Measurements from ENCODE around the gene C1QTNF3. TPM values are rescaled to one million over a fixed set of nuclear protein-coding genes. Genes with fewer than 3 reads are reported as not detected.

Gene C1QTNF3
- total and polyA plus RNA-seq, 2 of the 8 experiments (the other 6 are each of a cell fraction or from before 2014, with no cell fraction given) = 1.0 to 1.2 TPM

DNA sequence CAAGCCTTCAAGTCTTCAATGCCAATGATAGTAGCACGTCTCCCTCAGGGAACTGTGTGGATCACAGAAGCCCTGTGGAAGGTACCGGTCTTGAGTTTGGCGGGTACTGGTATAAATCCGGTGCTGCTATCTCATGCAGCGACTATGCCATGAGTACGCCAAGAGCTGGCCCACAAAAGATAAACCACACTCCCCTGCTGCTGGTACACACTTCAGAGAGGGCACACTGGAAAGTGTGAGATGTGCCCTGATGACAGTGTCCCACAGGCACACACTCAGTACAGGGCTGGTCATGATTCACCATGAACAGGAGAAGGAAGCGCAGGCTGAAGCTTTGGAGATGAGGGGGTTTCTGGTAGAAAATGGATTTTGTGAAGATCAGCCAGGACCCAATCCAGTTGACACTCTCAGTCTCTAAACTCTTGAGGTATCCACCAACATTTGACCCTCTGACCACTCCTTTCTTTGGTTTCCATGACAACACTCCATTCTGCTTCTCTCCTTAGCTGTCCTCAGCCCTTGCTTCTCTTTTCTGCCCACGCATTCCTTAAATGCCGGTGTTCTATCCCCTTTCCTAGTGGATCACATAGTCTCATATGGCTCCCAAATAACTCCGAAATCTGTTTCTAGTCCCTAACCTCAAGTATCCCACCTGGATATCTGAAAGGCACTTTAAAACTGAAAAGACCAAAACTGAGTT is 40.2 kb downstream of the C1QTNF3 start (continued):
- no peak for TF ChIP-seq EZH2 (IDR thresholded peaks at IDR 0.05; ENCODE audit: low read depth, low read length, severe bottlenecking)
- TF ChIP-seq EP300 (IDR thresholded peaks at IDR 0.05; ENCODE audit: borderline replicate concordance in 1 of 2, low read depth in 2 of 2, low read length in 2 of 2) = no peak
- no peak for TF ChIP-seq SP4 (IDR thresholded peaks at IDR 0.05; ENCODE audit: low read length)
- no peak for TF ChIP-seq RXRA (IDR thresholded peaks at IDR 0.05; ENCODE audit: insufficient read depth, low read depth, low read length)
